Measurements from ENCODE around the gene CRELD2.

GRCh38 chr22:49893025-49893424, 25.4 kb upstream of the CRELD2 start:
- no peak for TF ChIP-seq CTCF (IDR thresholded peaks at IDR 0.05)
- TF ChIP-seq POLR2AphosphoS5 (IDR thresholded peaks at IDR 0.05), result no peak
- TF ChIP-seq POLR2A (IDR thresholded peaks at IDR 0.05), result no peak

Measured in stomach (tissue), 4 donors.